ENCODE data around the gene ABHD16B. TPM values are rescaled to one million over a fixed set of nuclear protein-coding genes. Genes with fewer than 3 reads are reported as not detected.

Gene ABHD16B
- total and polyA plus RNA-seq, 2 of the 13 experiments (the other 11 are each of a cell fraction or from before 2014, with no cell fraction given) = not detected

DNA sequence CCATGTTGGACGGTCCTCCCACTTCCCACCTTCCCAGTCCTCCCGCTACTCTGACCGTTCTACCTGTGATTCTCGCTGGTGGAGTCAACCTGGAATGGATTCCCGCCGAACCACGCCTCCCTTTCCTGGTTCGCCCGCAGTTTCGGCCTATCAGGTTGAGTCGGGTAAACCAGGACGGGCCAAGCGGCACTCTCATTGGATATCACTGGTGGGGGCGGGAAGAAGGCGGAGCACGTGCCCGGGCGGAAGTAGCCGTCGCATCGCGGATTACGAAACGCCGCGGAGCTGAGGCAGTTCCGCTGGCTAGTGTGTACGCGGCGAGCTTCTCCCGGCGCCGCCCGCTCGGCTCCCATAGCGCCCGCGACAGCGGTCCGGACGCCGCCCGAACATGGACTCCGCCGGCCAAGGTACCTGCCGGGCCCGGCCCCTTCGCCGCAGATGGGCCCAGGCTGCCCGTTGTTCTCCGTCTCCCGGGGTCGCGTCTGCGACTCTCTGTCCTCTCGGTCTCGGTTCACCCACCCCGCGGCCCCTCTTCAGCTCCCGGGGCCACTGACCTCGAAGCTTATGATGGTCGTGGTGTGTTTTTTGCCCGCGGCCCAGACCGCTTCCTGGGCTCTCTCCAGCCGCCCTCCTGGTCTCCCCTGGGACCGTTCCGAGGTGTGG lies 3.8 kb downstream of the ABHD16B start, which contains the start of gene TPD52L2 (continued):
- TF ChIP-seq, protein P1, sequence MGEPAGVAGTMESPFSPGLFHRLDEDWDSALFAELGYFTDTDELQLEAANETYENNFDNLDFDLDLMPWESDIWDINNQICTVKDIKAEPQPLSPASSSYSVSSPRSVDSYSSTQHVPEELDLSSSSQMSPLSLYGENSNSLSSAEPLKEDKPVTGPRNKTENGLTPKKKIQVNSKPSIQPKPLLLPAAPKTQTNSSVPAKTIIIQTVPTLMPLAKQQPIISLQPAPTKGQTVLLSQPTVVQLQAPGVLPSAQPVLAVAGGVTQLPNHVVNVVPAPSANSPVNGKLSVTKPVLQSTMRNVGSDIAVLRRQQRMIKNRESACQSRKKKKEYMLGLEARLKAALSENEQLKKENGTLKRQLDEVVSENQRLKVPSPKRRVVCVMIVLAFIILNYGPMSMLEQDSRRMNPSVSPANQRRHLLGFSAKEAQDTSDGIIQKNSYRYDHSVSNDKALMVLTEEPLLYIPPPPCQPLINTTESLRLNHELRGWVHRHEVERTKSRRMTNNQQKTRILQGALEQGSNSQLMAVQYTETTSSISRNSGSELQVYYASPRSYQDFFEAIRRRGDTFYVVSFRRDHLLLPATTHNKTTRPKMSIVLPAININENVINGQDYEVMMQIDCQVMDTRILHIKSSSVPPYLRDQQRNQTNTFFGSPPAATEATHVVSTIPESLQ (CRISPR knock-in tag; conservative IDR thresholded peaks at IDR 0.05) = peak; percentile 93
- TF ChIP-seq ZNF614 (CRISPR knock-in tag; IDR thresholded peaks at IDR 0.05; ENCODE audit: borderline replicate concordance) (peak; percentile 80; the same call in 1 of the 2 replicates), MEIS2 (CRISPR knock-in tag; IDR thresholded peaks at IDR 0.05) (peak; percentile 89; the same call in 1 of the 2 replicates), ONECUT2 (CRISPR knock-in tag; IDR thresholded peaks at IDR 0.05) (no peak; the same call in 1 of the 2 replicates), KDM4B (CRISPR knock-in tag; IDR thresholded peaks at IDR 0.05) (peak; percentile 94; the same call in 1 of the 2 replicates), EZH2 (conservative IDR thresholded peaks at IDR 0.05; ENCODE audit: low read depth, low read length) (no peak), PRPF4 (IDR thresholded peaks at IDR 0.05; ENCODE audit: low read depth, low read length, poor library complexity, severe bottlenecking) (no peak), ZNF331 (CRISPR knock-in tag; IDR thresholded peaks at IDR 0.05) (peak; percentile 92), ISX (CRISPR knock-in tag; conservative IDR thresholded peaks at IDR 0.05) (peak; percentile 83; the same call in 1 of the 2 replicates), SMC3 (IDR thresholded peaks at IDR 0.05; ENCODE audit: low read length) (no peak), FOXA1 (IDR thresholded peaks at IDR 0.05) (no peak), FOXA1 (CRISPR knock-in tag; IDR thresholded peaks at IDR 0.05) (peak; percentile 74), FOXP1 (IDR thresholded peaks at IDR 0.05) (no peak), FOXP1 (CRISPR knock-in tag; IDR thresholded peaks at IDR 0.05) (peak; percentile 21; the same call in 1 of the 2 replicates), U2AF2 (IDR thresholded peaks at IDR 0.05; ENCODE audit: low read depth, low read length) (no peak; the same call in 1 of the 2 replicates), MAFF (IDR thresholded peaks at IDR 0.05; ENCODE audit: low read depth, low read length) (peak; percentile 16; the same call in 1 of the 2 replicates), EP300 (IDR thresholded peaks at IDR 0.05; ENCODE audit: low read depth in 2 of 2, low read length in 2 of 2) (peak; percentile 34 to 48; a peak in 1 of 4 replicates), EP300 (CRISPR knock-in tag; IDR thresholded peaks at IDR 0.05; ENCODE audit: borderline replicate concordance) (no peak), SP5 (CRISPR knock-in tag; IDR thresholded peaks at IDR 0.05; ENCODE audit: borderline replicate concordance, low read depth) (peak; percentile 97), ZBTB20 (CRISPR knock-in tag; IDR thresholded peaks at IDR 0.05; ENCODE audit: borderline replicate concordance, low read depth) (peak; percentile 98), ZNF747 (CRISPR knock-in tag; IDR thresholded peaks at IDR 0.05; ENCODE audit: borderline replicate concordance) (peak; percentile 90; the same call in 1 of the 2 replicates), FIP1L1 (IDR thresholded peaks at IDR 0.05; ENCODE audit: borderline replicate concordance, insufficient read depth, low read depth, low read length) (no peak)
- TF ChIP-seq, protein P2, sequence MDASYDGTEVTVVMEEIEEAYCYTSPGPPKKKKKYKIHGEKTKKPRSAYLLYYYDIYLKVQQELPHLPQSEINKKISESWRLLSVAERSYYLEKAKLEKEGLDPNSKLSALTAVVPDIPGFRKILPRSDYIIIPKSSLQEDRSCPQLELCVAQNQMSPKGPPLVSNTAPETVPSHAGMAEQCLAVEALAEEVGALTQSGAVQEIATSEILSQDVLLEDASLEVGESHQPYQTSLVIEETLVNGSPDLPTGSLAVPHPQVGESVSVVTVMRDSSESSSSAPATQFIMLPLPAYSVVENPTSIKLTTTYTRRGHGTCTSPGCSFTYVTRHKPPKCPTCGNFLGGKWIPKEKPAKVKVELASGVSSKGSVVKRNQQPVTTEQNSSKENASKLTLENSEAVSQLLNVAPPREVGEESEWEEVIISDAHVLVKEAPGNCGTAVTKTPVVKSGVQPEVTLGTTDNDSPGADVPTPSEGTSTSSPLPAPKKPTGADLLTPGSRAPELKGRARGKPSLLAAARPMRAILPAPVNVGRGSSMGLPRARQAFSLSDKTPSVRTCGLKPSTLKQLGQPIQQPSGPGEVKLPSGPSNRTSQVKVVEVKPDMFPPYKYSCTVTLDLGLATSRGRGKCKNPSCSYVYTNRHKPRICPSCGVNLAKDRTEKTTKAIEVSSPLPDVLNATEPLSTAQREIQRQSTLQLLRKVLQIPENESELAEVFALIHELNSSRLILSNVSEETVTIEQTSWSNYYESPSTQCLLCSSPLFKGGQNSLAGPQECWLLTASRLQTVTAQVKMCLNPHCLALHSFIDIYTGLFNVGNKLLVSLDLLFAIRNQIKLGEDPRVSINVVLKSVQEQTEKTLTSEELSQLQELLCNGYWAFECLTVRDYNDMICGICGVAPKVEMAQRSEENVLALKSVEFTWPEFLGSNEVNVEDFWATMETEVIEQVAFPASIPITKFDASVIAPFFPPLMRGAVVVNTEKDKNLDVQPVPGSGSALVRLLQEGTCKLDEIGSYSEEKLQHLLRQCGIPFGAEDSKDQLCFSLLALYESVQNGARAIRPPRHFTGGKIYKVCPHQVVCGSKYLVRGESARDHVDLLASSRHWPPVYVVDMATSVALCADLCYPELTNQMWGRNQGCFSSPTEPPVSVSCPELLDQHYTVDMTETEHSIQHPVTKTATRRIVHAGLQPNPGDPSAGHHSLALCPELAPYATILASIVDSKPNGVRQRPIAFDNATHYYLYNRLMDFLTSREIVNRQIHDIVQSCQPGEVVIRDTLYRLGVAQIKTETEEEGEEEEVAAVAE (CRISPR knock-in tag; IDR thresholded peaks at IDR 0.05; ENCODE audit: borderline replicate concordance) = peak; percentile 97
- TF ChIP-seq, protein P3, sequence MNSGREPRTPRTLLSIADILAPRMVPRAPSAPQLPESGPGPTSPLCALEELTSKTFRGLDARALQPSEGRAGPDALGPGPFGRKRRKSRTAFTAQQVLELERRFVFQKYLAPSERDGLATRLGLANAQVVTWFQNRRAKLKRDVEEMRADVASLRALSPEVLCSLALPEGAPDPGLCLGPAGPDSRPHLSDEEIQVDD (CRISPR knock-in tag; IDR thresholded peaks at IDR 0.05; ENCODE audit: borderline replicate concordance) = peak; percentile 63; the same call in 1 of the 2 replicates

Data from HepG2 (cell line).